H1 (cell line): ENCODE measurements around the gene DNAJC7. TPM values are rescaled to one million over a fixed set of nuclear protein-coding genes. Genes with fewer than 3 reads are reported as not detected.

Experiments used
- CTCF ChIA-PET: fragments of 300-600 bp; sonication (Branson Sonifier 250); formaldehyde crosslinking; loops from one replicate; lab custom pipeline; 2021; ENCODE audit not compliant: partially characterized antibody; lab: Charles Lee
- POLR2A ChIA-PET: fragments of 300-600 bp; sonication (Branson Sonifier 250); formaldehyde crosslinking; loops from one replicate; lab custom pipeline; 2021; ENCODE audit warnings: inconsistent platforms; ENCODE audit not compliant: partially characterized antibody; lab: Charles Lee
- DNase-seq, 2 experiments: peaks; one replicate each; pipeline versions ENCODE4 v3.0.0 to v3.0.0-alpha.2; 2010 to 2022; ENCODE audit warnings: low spot score in 2 of 2, low read depth in 1 of 2, mixed read lengths in 1 of 2
- FAIRE-seq: peaks from 2 replicates; lab custom pipeline; 2011; peaks lifted over from hg19 to GRCh38; lab: Jason Lieb, UNC
- H2AFZ ChIP-seq: 2 replicates; pipeline ENCODE4 v1.8.1; 2012; ENCODE audit warnings: low read length, inconsistent platforms
- H2AK5ac ChIP-seq: 2 replicates; pipeline ENCODE4 v1.6.1; 2013; ENCODE audit warnings: low read depth, low read length
- H2BK120ac ChIP-seq: replicated peaks from 2 replicates; pipeline ENCODE3; 2013; ENCODE audit warnings: low read depth, low read length, inconsistent platforms
- H2BK12ac ChIP-seq: 2 replicates; pipeline ENCODE4 v1.6.1; 2013; ENCODE audit warnings: low read depth, low read length
- H2BK15ac ChIP-seq: 2 replicates; pipeline ENCODE4 v1.6.1; 2013; ENCODE audit warnings: low read length
- H2BK20ac ChIP-seq: 2 replicates; pipeline ENCODE4 v1.6.1; 2013; ENCODE audit warnings: low read length
- H2BK5ac ChIP-seq: 2 replicates; pipeline ENCODE4 v1.6.1; 2013; ENCODE audit warnings: low read depth, low read length
- H3K14ac ChIP-seq: 2 replicates; pipeline ENCODE4 v1.6.1; 2013; ENCODE audit warnings: inconsistent platforms; ENCODE audit not compliant: insufficient read length
- H3K18ac ChIP-seq: 2 replicates; pipeline ENCODE4 v1.6.1; 2013; ENCODE audit warnings: low read length; ENCODE audit errors: extremely low read depth
- H3K23ac ChIP-seq: 2 replicates; pipeline ENCODE4 v1.6.1; 2013; ENCODE audit warnings: inconsistent platforms; ENCODE audit not compliant: insufficient read length
- H3K23me2 ChIP-seq: 2 replicates; pipeline ENCODE4 v1.6.1; 2013; ENCODE audit warnings: low read depth, low read length
- H3K27ac ChIP-seq: 2 replicates; pipeline ENCODE4 v1.6.1; 2011; ENCODE audit warnings: low read depth, low read length, inconsistent platforms
- H3K27me3 ChIP-seq, 4 experiments: replicated peaks in 1 of 4; 1 replicate in 1 of 4; 2 replicates in 3 of 4; pipeline versions ENCODE4 v1.6.1 to v1.8.1; 2011 to 2013; ENCODE audit warnings: low read length in 3 of 4, mild to moderate bottlenecking in 3 of 4, inconsistent platforms in 2 of 4, mixed read lengths in 2 of 4, moderate library complexity in 1 of 4; ENCODE audit not compliant: control insufficient read depth in 3 of 4, insufficient read depth in 3 of 4; ENCODE audit errors: extremely low read depth in 1 of 4
- H3K36me3 ChIP-seq, 4 experiments: 2 replicates each; pipeline versions ENCODE4 v1.6.1 to v1.8.1; 2011 to 2013; ENCODE audit warnings: mild to moderate bottlenecking in 4 of 4, low read length in 3 of 4, moderate library complexity in 2 of 4, control low read depth in 1 of 4, inconsistent platforms in 1 of 4; ENCODE audit not compliant: insufficient read depth in 4 of 4, control insufficient read depth in 2 of 4
- H3K4ac ChIP-seq: replicated peaks from 2 replicates; pipeline ENCODE3; 2013; ENCODE audit warnings: low read length, low read depth, mixed read lengths, inconsistent platforms; ENCODE audit not compliant: insufficient read length
- H3K4me1 ChIP-seq, 4 experiments: replicated peaks in 1 of 4; 1 replicate in 1 of 4; 2 replicates in 3 of 4; pipeline versions ENCODE4 v1.6.1 to v1.8.1; 2011 to 2013; ENCODE audit warnings: low read length in 3 of 4, inconsistent platforms in 2 of 4, mixed read lengths in 1 of 4; ENCODE audit not compliant: insufficient read depth in 4 of 4, control insufficient read depth in 3 of 4
- H3K4me2 ChIP-seq, 2 experiments: 2 replicates each; pipeline versions ENCODE4 v1.6.1 to v1.8.1; 2011 to 2013; ENCODE audit warnings: low read depth in 2 of 2, low read length in 2 of 2, control low read depth in 1 of 2, inconsistent platforms in 1 of 2, mild to moderate bottlenecking in 1 of 2; ENCODE audit not compliant: insufficient read depth in 1 of 2
- H3K4me3 ChIP-seq, 4 experiments: fragments of 200-600, 300-600 bp in 1 of 4; sonication (generic), shearing (Covaris generic), sonication (Bioruptor Twin) in 1 of 4; 2 replicates each; pipeline versions ENCODE4 v1.5.1 to v1.8.1; 2011 to 2016; ENCODE audit warnings: low read length in 4 of 4, low read depth in 3 of 4, control low read depth in 2 of 4, inconsistent platforms in 2 of 4, mild to moderate bottlenecking in 2 of 4, mixed read lengths in 1 of 4, moderate library complexity in 1 of 4; ENCODE audit not compliant: insufficient read depth in 2 of 4; ENCODE audit errors: extremely low read depth in 1 of 4
- H3K56ac ChIP-seq: replicated peaks from 2 replicates; pipeline ENCODE3; 2013; ENCODE audit warnings: low read depth, mild to moderate bottlenecking, mixed read lengths, low read length, inconsistent platforms; ENCODE audit not compliant: insufficient read length
- H3K79me1 ChIP-seq: 2 replicates; pipeline ENCODE4 v1.6.1; 2013; ENCODE audit warnings: low read depth, low read length, control low read depth
- H3K79me2 ChIP-seq, 2 experiments: 2 replicates each; pipeline versions ENCODE4 v1.6.1 to v1.8.1; 2012 to 2013; ENCODE audit warnings: low read length in 2 of 2, mild to moderate bottlenecking in 2 of 2, inconsistent platforms in 1 of 2; ENCODE audit not compliant: insufficient read depth in 2 of 2, control insufficient read depth in 1 of 2
- H3K9ac ChIP-seq, 4 experiments: replicated peaks in 1 of 4; 1 replicate in 1 of 4; 2 replicates in 3 of 4; pipeline versions ENCODE4 v1.6.1 to v1.8.1; 2011 to 2013; ENCODE audit warnings: low read depth in 3 of 4, low read length in 3 of 4, control low read depth in 2 of 4, mild to moderate bottlenecking in 2 of 4, moderate library complexity in 2 of 4, inconsistent platforms in 1 of 4; ENCODE audit errors: extremely low read depth in 1 of 4
- H3K9me3 ChIP-seq, 2 experiments: 2 replicates each; pipeline versions ENCODE4 v1.6.1 to v1.8.1; 2012 to 2013; ENCODE audit warnings: mild to moderate bottlenecking in 2 of 2, moderate library complexity in 2 of 2, control low read depth in 1 of 2, inconsistent platforms in 1 of 2, low read depth in 1 of 2, low read length in 1 of 2, mixed read lengths in 1 of 2; ENCODE audit not compliant: insufficient read depth in 2 of 2
- H4K20me1 ChIP-seq, 2 experiments: replicated peaks in 1 of 2; 2 replicates each; pipeline versions ENCODE3 to v1.8.1; 2011 to 2013; ENCODE audit warnings: inconsistent platforms in 2 of 2, low read length in 2 of 2, mild to moderate bottlenecking in 1 of 2; ENCODE audit not compliant: insufficient read depth in 2 of 2, control insufficient read depth in 1 of 2
- H4K5ac ChIP-seq: 2 replicates; pipeline ENCODE4 v1.6.1; 2013; ENCODE audit warnings: low read length, low read depth, mixed read lengths, inconsistent platforms; ENCODE audit not compliant: insufficient read length
- H4K8ac ChIP-seq: 2 replicates; pipeline ENCODE4 v1.8.0; 2013; ENCODE audit warnings: mild to moderate bottlenecking, moderate library complexity, low read length, inconsistent platforms; ENCODE audit not compliant: insufficient read depth; ENCODE audit errors: extremely low read depth
- H4K91ac ChIP-seq: replicated peaks from 2 replicates; pipeline ENCODE3; 2013; ENCODE audit warnings: low read length, mixed read lengths, inconsistent platforms; ENCODE audit not compliant: insufficient read length
- CBX8 ChIP-seq: fragments of 300-800, 300-1000 bp; sonication (generic); IDR thresholded peaks from 2 replicates; pipeline ENCODE4 v1.7.1; 2016; ENCODE audit warnings: low read depth, low read length, borderline replicate concordance
- CHD1 ChIP-seq: IDR thresholded peaks from 2 replicates; pipeline ENCODE4 v1.6.1; 2012; ENCODE audit warnings: low read depth, low read length, improper control_type of control experiment
- MAFK ChIP-seq: IDR thresholded peaks from 2 replicates; pipeline ENCODE4 v1.6.1; 2012; ENCODE audit warnings: low read depth, mild to moderate bottlenecking, improper control_type of control experiment, low read length
- RNF2 ChIP-seq: fragments of 200-900, 300-1000 bp; sonication (generic); IDR thresholded peaks from 2 replicates; pipeline ENCODE4 v1.7.1; 2016; ENCODE audit warnings: borderline replicate concordance, low read depth, mild to moderate bottlenecking, antibody characterized with exemption, low read length; ENCODE audit not compliant: poor library complexity, severe bottlenecking; ENCODE audit errors: missing control alignments
- RXRA ChIP-seq: IDR thresholded peaks from 2 replicates; pipeline ENCODE4 v1.6.1; 2011; ENCODE audit warnings: low read depth, mild to moderate bottlenecking, low read length, moderate library complexity; ENCODE audit not compliant: insufficient read depth
- SAP30 ChIP-seq: fragments of 300-600 bp; sonication (generic); IDR thresholded peaks from 2 replicates; pipeline ENCODE4 v1.7.1; 2012; ENCODE audit warnings: low read length, moderate library complexity, mild to moderate bottlenecking, inconsistent platforms; ENCODE audit not compliant: insufficient read depth, insufficient replicate concordance
- SP4 ChIP-seq: IDR thresholded peaks from 2 replicates; pipeline ENCODE4 v1.6.1; 2012; ENCODE audit warnings: low read length, inconsistent platforms
- SRF ChIP-seq: IDR thresholded peaks from 2 replicates; pipeline ENCODE4 v1.6.1; 2011; ENCODE audit warnings: mild to moderate bottlenecking, low read depth, low read length, moderate library complexity
- WGBS, 2 experiments: shearing (Covaris generic) in 1 of 2; methylation state at CpG; one replicate each; pipeline versions ENCODE4 v1.1.6 to v1.1.7; 2013 to 2015; ENCODE audit warnings: low lambda C conversion rate in 2 of 2, mixed read lengths in 2 of 2, inconsistent platforms in 1 of 2, low coverage in 1 of 2, missing lambda C conversion rate in 1 of 2; ENCODE audit not compliant: insufficient replicate concordance in 2 of 2, insufficient coverage in 1 of 2, insufficient read length in 1 of 2; ENCODE audit errors: extremely low coverage in 1 of 2, missing lambda C conversion rate in 1 of 2; 5-methylcytosine and 5-hydroxymethylcytosine counted together
- polyA plus RNA-seq, 7 experiments: library from polyadenylated mRNA; depleted of rRNA in 3 of 7; stranded (reverse) in 5 of 7; unstranded in 2 of 7; fragments of >200 nt in 5 of 7; fragments of 200-250 nt in 2 of 7; gene quantifications; 1 replicate in 5 of 7; 2 replicates in 1 of 7; 4 replicates in 1 of 7; pipeline versions ENCODE4 v1.2.1 to v1.2.3, GENCODE V29; 2011 to 2013; ENCODE audit warnings: missing spikeins in 2 of 7, mixed read lengths in 2 of 7
- total RNA-seq: library from RNA; stranded (reverse); fragmentation: NEBNext Ultra II Directional; extraction: Animal tissue kit (Norgen Biotek cat#: 25700); gene quantifications from 2 replicates; pipeline ENCODE4 v1.2.1, GENCODE V29; 2021
- TF ChIP-seq, protein P1 (sequence below): IDR thresholded peaks from 2 replicates; pipeline ENCODE4 v1.6.1; 2011; ENCODE audit warnings: low read depth, mild to moderate bottlenecking, low read length; ENCODE audit not compliant: insufficient read depth

The DNAJC7 gene
- total and polyA plus RNA-seq, 2 of the 8 experiments (the other 6 are each of a cell fraction or from before 2014, with no cell fraction given) = 31.0 to 148 TPM

DNA sequence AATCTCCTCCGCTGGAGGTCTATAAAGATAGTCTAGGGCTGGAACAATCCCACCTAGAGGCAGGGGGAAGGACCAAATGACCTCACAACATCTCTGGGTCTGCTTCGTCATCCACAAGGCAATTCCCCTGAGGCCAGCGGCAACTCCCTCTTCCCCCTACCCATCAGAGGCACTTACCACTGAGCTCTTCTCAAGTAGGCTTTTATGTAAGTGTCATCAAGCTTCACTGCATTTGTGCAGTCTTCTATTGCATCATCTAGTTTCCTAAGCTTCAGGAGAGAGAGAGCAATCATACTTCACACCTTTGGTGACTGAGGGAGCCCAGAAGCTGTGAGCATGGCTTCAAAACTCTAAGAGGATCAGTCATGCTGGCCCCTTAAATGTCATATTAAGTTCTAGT is 29.6 kb downstream of the DNAJC7 start:
- H2BK15ac ChIP-seq = no peak overlapping the region
- no peaks in the 10 kb centered on the region; the same call in 1 of the 2 replicates for H3K23me2 ChIP-seq
- no peaks in the 10 kb centered on the region; a peak in 1 of 7 replicates for H3K27me3 ChIP-seq
- WGBS, 2 experiments = 90% methylated on average over 3 of the region's 3 CpGs; no CpG with 5 or more reads in 1 of the 2 experiments
- no peak overlapping the region for H3K14ac ChIP-seq
- no peaks in the 10 kb centered on the region for H3K79me2 ChIP-seq
- ChIA-PET CTCF (interaction anchor here (1.2 to 2.5 kb wide), 2 partner anchors 15 to 21 kb away, joined by 4 to 7 read pairs; no protein-coding TSS in a partner anchor), POLR2A (interaction anchor here (1.0 to 2.2 kb wide), 3 partner anchors 15 to 30 kb away, joined by 3 to 6 read pairs (median 4); partner anchors contain the start of gene DNAJC7)
- H3K23ac ChIP-seq = no peak overlapping the region
- H3K4me2 ChIP-seq = no peak overlapping the region
- H2BK5ac ChIP-seq = no peak overlapping the region
- H3K9ac ChIP-seq = no peak overlapping the region
- no peak overlapping the region for H4K91ac ChIP-seq
- no peak overlapping the region for H3K56ac ChIP-seq
- no peak overlapping the region for H3K4ac ChIP-seq
- peaks cover 40 to 96% (median 74%) of the 10 kb centered on the region in 4 experiments for H3K36me3 ChIP-seq
- no peak overlapping the region for H3K4me3 ChIP-seq
- peaks cover 7% of the 10 kb centered on the region in 2 experiments for H4K20me1 ChIP-seq
- no peak overlapping the region for H3K27ac ChIP-seq
- no peak overlapping the region for H2AFZ ChIP-seq
- H2BK20ac ChIP-seq = no peak overlapping the region
- H2AK5ac ChIP-seq = no peak overlapping the region
- TF ChIP-seq SAP30 (no peak), MAFK (no peak), CHD1 (no peak), CBX8 (no peak), SRF (no peak), RNF2 (no peak), RXRA (no peak), SP4 (no peak)
- TF ChIP-seq, protein P1, sequence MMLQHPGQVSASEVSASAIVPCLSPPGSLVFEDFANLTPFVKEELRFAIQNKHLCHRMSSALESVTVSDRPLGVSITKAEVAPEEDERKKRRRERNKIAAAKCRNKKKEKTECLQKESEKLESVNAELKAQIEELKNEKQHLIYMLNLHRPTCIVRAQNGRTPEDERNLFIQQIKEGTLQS = no peak
- DNase-seq (no peak), FAIRE-seq (no peak)
- no peaks in the 10 kb centered on the region for H3K4me1 ChIP-seq
- no peaks in the 10 kb centered on the region for H3K9me3 ChIP-seq
- H2BK12ac ChIP-seq = no peak overlapping the region
- H3K79me1 ChIP-seq = no peaks in the 10 kb centered on the region
- no peak overlapping the region for H3K18ac ChIP-seq
- no peak overlapping the region; the same call in 1 of the 2 replicates for H4K8ac ChIP-seq
- H4K5ac ChIP-seq = no peak overlapping the region
- H2BK120ac ChIP-seq = no peak overlapping the region
